ENCODE data around the gene ETNPPL.

DNA sequence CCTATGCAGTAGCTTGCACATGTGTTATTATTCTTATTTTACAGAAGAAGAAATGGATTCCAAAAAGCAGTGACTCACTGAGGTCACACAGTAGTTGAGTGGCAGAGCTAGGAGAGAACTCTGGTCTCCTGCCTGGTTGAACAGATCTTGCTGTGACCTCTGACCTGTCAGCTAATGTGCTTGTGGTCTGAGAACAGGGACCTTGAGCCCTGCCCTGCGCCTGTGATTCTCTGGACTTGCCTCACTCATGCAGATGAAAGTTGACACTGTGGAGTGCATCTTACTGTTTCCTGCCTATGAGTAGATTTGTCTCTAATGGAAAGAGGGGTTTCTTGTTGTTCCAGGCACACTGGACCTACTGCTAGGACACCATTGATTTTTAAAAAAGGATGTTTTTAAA lies 32.3 kb downstream of the ETNPPL start:
- TF ChIP-seq, protein P1, sequence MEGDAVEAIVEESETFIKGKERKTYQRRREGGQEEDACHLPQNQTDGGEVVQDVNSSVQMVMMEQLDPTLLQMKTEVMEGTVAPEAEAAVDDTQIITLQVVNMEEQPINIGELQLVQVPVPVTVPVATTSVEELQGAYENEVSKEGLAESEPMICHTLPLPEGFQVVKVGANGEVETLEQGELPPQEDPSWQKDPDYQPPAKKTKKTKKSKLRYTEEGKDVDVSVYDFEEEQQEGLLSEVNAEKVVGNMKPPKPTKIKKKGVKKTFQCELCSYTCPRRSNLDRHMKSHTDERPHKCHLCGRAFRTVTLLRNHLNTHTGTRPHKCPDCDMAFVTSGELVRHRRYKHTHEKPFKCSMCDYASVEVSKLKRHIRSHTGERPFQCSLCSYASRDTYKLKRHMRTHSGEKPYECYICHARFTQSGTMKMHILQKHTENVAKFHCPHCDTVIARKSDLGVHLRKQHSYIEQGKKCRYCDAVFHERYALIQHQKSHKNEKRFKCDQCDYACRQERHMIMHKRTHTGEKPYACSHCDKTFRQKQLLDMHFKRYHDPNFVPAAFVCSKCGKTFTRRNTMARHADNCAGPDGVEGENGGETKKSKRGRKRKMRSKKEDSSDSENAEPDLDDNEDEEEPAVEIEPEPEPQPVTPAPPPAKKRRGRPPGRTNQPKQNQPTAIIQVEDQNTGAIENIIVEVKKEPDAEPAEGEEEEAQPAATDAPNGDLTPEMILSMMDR (IDR thresholded peaks at IDR 0.05), result no peak
- TF ChIP-seq MYBL2 (CRISPR knock-in tag; IDR thresholded peaks at IDR 0.05) (no peak), ZNF219 (CRISPR knock-in tag; IDR thresholded peaks at IDR 0.05; ENCODE audit: borderline replicate concordance) (no peak), FOXK1 (CRISPR knock-in tag; IDR thresholded peaks at IDR 0.05) (no peak)
- TF ChIP-seq, protein P2, sequence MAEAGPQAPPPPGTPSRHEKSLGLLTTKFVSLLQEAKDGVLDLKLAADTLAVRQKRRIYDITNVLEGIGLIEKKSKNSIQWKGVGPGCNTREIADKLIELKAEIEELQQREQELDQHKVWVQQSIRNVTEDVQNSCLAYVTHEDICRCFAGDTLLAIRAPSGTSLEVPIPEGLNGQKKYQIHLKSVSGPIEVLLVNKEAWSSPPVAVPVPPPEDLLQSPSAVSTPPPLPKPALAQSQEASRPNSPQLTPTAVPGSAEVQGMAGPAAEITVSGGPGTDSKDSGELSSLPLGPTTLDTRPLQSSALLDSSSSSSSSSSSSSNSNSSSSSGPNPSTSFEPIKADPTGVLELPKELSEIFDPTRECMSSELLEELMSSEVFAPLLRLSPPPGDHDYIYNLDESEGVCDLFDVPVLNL (CRISPR knock-in tag; IDR thresholded peaks at IDR 0.05; ENCODE audit: borderline replicate concordance, low read depth), result no peak
- TF ChIP-seq, protein P3, sequence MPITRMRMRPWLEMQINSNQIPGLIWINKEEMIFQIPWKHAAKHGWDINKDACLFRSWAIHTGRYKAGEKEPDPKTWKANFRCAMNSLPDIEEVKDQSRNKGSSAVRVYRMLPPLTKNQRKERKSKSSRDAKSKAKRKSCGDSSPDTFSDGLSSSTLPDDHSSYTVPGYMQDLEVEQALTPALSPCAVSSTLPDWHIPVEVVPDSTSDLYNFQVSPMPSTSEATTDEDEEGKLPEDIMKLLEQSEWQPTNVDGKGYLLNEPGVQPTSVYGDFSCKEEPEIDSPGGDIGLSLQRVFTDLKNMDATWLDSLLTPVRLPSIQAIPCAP (CRISPR knock-in tag; IDR thresholded peaks at IDR 0.05), result no peak
- TF ChIP-seq, protein P4, sequence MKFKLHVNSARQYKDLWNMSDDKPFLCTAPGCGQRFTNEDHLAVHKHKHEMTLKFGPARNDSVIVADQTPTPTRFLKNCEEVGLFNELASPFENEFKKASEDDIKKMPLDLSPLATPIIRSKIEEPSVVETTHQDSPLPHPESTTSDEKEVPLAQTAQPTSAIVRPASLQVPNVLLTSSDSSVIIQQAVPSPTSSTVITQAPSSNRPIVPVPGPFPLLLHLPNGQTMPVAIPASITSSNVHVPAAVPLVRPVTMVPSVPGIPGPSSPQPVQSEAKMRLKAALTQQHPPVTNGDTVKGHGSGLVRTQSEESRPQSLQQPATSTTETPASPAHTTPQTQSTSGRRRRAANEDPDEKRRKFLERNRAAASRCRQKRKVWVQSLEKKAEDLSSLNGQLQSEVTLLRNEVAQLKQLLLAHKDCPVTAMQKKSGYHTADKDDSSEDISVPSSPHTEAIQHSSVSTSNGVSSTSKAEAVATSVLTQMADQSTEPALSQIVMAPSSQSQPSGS (CRISPR knock-in tag; IDR thresholded peaks at IDR 0.05; ENCODE audit: borderline replicate concordance, low read depth), result no peak
